GM21526 (cell line): ENCODE results near the gene LDB2.
"Not testable (repeated sequence)": the region's sequence is repeated elsewhere in the genome, so short reads cannot be mapped to it uniquely, and the experiment has no call there.

Source experiments
- ATAC-seq: cut with Tn5 transposase; IDR thresholded peaks from one replicate; pipeline ENCODE4 v1.9.1; 2021; ENCODE audit warnings: moderate library complexity; ENCODE audit not compliant: unreplicated experiment, low FRiP score

LDB2 gene

DNA sequence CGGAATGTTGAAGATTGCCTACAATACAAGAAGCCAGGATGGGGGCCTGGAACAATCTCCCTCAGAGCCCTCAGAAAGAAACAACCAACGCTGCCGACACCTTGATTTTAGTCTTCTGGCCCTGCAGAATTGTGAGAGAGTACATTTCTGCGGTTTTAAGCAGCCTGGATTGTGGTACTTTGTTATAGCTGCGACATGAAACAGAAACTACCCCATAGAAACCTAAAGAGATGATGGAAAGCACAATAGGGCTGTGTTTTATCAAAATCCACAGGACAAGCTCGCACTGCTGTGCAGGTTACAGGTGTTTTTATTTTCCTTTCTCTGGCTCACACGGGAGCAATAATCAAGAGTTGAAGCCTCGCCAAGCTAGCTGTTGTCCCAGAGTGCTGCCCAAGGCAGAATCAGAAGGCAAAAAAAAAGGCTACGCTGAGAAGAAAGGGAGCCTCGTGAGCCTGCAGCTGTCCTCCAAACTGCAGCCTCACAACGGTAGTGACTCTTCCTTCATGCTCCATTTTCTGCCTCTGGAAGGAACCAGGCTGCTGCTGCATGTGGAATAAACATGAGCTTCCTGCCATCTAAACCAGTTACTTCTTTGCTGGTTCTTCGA is 232.4 kb downstream of the LDB2 start:
- no peak for ATAC-seq

DNA sequence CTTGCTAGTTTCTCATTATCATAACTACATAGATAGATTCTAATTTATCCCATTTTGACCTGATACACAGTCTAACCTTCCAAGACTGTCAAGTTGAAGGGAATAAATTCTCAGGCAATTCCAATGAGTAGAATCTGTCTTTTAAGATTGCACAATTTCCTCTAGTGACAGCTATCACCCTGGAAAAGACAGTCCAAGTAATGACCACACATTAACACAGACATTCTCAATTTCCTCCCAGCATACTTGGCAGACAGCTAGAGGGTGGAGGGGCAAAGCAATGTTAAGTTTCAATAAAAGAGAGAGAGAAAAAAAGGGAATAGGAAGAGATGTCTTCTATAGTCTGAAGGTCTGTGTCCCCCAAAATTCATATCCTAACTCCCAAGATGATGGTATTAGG is 234.7 kb downstream of the LDB2 start:
- ATAC-seq: no peak

DNA sequence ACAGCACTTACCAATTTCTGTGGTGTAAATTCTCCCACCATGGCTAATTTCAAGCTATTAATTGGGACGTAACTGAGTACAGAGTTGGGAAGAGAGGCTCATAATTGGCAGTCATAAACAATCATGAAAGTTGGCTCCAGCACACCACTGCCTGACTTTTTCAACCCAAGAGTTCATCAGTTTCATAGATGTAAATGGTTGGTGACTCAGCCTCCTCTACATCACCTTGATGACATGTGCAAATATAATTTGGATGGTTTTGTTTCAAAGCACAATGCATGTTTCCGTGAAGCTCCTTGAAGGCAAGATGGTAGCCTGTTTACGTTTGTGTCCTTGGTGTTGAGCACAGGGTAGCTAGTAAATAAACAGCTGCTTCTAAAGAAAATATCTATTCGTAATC is 235.1 kb downstream of the LDB2 start:
- ATAC-seq: no peak

DNA sequence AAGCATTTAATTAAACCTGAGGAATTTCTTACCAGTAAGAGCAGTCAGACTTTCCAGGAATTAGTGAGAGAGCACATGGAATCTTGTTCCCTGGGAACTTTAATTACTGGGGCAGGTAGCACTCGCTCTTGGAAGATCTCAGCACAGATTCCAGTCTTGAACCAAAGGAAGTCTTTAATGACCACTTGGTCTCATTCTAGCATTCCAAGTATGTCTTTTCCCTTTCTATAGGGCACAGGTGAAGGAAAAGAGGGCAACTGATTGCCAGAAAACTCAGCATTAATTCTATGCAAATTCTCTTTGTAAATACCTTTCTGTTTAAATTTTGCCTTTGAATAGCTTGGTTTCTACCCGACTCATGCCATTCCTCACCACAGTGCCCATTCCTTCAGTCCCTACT is 236.6 kb downstream of the LDB2 start:
- ATAC-seq: no peak

DNA sequence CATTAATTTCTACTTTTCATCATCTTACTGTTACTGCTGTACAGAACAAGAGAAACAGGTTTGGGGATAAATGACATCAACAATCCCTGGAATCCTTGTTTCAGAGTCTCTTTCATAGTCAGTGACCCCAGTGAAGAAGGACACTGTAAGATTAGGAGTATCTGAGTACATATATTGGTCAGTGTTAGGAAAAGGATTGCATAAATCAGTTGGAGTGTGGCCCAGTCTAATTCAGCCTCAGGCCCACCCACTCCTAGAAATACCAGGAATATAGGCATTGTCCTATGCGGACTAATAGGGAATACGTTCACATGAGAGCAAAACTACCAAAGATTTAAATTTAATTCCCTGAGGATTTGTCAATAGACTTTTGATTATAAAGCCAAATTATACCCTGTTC is 237.8 kb downstream of the LDB2 start:
- no peak for ATAC-seq

DNA sequence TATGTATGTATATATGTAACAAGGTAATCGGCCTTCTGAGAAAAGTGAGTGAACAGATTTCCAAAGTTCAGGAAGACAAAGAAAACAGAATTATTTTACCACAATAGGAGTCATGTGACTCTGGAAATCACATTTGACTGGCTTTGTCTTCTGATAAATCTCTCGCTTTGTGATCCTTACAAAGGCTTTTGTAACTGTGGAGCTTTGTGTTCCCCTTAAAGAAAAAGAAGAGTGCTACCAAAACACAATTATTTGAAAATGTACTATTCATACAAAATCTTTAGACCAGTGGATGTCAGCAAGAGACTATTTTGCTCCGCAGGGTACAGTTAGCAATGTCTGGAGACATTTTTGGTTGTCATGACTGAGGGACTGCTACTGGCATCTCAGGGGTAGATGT is 238.8 kb downstream of the LDB2 start:
- no peak for ATAC-seq

DNA sequence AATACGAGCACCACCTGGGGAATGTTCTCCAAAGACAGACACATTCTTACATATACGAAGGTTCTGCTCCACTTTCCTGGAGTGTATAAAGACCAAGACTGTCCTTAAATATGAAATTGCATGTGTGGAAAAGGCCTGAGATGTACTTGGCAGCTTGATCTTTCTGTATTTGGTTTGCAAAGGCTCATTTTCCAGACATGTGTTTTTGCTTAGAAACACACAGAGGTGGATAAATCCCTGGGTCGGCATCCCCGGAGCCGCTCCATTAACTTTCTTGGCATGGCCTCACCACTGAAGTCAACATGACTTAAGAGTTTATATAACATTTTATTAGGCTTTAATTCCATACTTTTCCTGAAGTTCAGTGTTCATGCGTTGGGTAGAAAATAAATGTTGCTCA is 239.4 kb downstream of the LDB2 start:
- ATAC-seq: no peak

DNA sequence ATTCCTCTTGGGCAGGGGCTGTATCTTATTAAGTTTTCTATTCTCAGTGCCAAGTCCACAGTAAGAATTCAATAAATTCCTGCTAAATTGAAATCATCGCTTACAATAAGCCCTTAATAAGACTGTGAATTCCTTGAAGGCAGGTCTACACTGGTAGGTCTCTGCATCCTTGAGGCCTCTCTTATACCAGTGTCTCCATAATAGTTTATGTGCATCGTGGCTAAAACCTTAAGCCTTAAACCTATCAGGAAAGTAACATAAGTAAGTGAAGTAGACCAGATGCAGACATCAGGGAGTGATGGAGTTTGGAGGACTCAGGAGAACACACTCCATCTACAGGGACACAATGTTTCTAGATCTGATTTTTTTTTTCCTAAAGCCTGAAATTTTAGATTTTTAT is 240.3 kb downstream of the LDB2 start:
- ATAC-seq: no peak

DNA sequence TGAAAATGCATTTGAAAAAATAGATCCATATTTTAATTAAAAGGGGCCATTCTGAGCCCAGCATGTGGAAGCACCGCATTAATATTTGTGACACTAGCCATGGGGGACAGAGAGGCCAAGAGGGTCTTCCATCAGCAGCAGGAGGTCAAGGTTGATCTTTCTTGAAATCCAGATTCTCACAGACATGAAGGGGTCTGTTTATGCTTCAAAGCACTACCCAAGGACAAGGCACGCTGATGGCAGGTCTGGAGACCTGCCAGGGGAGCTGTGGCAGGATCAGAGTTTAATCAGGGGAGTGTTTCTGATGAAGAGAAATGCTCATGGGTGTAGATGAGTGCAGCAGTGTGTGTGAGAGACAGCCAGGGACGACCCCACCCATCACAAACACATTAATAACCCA is 243.3 kb downstream of the LDB2 start:
- ATAC-seq: no peak

DNA sequence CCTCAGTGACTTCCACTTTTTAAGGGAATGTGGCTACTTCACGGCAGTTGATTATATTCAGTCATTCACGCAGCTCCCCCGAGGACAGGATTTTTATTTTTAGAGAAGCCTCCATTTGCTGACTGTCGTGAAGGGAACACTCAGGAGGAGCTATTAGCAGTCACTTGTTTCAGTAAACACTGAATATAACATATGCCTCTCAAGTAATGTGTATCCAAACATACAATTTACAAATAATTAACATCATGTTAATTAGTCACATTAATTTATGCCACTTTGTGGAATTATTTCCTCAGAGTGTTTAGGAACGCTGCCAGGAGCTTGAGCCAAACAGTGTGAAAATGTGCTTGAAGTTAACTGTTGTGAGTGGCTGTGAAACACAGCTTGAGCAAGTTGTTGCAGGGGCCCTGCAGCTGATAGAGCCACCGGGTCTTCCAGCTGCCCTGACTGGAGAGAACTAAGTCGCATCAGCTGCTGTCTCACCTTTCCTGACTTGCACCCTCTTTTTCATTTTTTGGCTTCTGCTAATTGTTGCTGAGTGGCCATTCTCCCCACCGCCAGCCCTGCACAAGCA is 245.6 kb downstream of the LDB2 start:
- ATAC-seq: no peak

DNA sequence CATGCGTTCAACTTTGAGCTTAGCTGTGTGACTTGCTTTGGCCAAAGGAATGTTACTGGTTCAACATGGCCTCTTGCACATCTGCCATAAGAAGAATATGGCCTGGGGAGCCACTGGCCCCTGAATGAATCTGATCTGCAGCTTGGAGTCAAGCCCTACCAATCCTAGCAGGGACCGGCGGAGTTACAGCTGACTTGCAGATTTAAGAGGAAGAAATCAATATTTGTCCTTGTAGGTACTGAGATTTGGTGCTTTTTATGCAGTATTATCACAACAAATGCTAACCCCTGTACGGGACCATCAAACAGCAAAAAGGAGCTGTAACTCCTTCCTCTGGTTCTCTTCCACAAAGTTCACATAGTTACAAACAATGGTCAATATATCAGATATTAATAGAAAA is 252.0 kb downstream of the LDB2 start:
- ATAC-seq: no peak

DNA sequence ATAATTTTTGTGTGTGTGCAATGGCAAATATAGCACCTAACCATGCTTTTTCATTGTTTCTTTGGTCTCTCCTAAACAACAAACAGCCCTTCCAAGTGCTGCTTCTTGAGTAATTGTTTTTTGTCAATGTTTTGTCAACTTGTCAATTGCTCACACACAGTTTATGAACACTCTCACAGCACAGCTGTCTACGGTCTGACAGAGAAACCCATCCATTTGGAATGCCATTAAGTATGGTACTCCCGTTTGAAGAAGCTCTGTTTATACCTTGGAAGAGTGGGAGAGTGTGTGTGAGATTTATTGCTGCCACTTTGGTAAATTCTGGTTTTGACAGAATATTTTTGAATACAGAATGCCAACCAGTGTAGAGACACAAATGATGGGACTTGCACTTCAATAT is 254.6 kb downstream of the LDB2 start:
- no peak for ATAC-seq

DNA sequence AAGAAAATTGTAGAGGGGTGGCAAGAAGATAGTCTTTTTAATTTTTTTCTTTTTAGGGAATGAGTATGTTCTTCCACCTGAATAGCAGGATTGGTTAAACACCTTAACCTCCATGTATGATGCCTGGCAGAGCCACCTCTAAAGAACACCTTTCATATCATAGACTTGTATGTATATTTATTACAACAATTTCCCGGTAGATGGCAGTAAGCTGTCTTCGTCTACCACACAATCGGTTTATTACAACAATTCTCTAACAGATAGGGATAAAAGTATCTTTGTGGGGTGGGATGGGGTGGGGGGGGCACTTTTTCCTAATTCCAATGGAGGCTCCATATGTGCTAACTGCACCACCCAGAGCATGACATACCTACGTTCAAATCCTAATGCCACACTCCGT is 255.5 kb downstream of the LDB2 start:
- ATAC-seq: no peak

DNA sequence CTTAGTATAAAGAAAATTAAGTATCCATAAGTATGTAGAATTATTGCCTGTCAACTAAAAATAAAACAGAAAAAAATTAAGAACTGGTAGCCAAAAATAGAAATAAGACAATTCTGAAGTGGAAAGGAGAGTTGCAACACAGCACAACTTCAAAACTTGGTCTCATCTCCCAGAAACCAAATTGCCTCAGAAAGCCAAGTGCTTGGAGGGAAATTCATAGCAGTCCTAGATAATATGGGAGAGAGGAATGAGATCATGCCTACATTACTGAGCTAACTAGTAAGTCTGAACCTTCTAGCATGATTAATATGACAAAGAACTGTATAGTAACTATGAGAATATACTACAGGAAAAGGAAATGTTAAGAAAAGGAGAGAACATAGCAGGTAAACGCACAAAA is 256.5 kb downstream of the LDB2 start:
- no peak for ATAC-seq

DNA sequence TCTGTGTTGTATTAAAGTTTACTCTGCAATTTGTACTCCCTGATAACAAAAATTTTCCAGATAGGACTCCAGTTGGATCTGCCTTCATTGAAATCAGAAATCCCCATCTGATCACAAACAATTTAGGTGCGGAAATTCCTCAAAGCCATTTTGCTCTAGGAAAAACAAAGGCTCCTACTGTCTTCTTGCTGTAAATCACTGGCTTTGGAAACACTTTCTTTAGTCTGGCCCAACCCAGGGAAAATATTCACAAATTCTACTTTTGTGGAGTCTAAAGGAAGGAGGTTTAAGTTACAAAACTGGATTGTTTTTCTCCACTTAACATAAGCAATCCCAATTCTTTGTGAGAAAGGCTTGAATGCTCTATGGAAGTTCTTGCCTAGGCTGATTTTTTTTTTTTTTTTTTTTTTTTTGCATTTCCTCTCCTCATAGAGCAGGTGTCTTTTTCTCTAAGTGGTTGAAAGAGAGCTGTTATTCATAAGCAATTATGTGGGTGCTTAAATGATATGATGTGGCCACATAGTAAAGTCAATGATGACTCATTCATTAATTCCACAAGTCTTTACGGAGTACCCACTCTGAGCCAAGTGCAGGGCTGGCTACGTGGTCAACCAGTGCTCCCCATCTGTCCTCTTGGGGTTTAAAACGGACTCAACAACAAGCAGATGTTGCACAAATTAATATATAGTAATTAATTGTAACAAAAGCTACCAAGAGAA is 261.4 kb downstream of the LDB2 start:
- ATAC-seq: no peak

DNA sequence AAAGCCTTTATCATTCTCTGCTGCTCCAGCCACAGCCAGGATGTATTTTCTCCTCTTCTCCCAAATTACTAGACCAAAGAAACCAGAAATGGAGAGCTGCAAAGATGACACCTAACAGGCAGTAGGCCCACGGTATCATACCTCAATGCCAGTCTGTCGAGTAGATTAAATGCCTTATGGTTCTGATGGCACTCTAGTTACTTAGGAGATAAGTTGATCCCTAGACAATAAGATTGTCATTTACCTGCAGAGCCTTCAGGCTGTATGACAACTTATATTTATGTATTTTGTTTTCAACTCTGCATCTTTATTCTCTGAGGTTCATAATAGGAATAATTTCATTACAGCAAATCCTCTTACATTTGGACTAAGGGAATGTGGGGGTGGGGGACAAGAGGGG is 262.1 kb downstream of the LDB2 start:
- no peak for ATAC-seq

DNA sequence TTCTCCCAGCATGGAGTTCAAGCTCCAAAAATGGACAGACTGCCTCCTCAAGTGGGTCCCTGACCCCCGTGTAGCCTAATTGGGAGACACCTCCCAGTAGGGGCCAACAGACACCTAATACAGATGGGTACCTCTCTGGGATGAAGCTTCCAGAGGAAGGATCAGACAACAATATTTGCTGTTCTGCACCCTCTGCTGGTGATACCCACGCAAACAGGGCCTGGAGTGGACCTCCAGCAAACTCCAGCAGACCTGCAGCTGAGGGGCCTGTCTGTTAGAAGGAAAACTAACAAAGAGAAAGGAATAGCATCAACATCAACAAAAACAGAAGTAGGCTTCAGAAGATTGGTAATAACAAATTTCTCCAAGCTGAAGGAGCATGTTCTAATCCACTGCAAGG is 269.2 kb downstream of the LDB2 start:
- not testable (repeated sequence) for ATAC-seq

DNA sequence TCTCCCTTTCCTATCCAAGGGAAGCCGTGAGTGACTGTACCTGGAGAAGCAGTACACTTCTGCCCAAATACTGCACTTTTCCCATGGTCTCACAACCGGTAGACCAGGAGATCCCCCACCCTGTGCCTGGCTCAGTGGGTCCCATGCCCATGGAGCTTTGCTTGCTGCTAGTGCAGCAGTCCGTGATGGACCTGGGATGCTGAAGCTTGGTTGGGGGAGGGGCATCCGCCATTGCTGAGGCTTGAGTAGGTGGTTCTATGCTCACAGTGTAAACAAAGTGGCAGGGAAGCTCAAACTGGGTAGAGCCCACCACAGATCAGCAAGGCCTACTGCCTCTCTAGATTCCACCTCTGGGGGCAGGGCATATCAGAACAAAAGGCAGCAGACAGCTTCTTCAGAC is 269.6 kb downstream of the LDB2 start:
- ATAC-seq: not testable (repeated sequence)

DNA sequence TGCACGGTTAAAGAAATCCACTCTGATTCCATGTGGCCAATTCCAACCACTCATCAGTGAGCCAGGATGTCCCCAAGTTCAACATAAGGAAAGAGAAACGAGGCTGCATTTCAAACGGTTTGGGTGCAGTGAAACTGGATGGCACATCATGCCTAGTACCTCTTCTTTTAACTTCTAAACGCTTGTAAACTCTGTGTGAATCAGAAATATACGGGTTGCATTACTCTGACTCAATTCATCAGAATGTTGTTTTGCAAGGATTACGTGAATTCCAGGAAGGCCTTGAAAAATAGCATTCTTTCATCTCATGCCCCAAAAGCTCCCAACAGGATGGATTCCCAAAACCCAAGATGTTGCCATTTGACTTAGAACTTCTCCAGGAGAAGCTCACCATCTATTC is 270.4 kb downstream of the LDB2 start:
- no peak for ATAC-seq

DNA sequence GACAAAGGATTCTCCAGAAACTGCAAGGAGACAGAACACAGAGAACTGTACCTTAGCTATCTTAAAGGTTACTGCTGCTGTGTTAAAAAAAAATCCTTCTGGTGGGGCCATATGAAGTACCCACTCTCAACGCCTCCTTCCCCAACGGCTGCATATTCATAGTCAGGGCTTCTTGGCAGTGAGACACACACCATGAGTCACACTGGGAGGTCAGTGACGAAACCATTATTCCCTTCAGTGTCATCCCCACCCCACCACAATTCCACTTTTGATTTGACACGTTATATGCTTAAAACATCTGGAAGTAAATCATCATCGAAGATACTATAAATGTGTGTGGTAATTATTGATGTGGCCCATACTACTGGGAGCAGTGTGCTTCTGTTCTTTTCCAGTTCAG is 271.5 kb downstream of the LDB2 start:
- no peak for ATAC-seq

DNA sequence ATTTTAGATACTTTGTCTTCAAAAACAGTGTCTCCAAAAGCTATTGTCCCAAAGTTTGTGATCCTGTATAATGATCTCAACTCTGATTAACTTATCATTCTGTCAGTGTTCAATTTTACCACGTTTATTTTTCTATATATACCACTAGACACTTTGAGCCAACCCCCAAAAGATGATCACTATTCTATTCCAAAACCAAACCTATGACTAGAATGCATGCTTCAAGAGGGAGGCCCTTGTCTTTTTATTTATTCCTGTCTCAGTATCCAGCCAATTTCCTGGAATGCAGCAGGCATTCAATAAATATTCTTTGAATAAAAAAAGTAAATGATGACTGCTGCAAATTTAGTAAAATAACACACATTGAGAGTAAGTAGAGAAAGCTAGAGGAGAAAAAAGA is 275.6 kb downstream of the LDB2 start:
- no peak for ATAC-seq

DNA sequence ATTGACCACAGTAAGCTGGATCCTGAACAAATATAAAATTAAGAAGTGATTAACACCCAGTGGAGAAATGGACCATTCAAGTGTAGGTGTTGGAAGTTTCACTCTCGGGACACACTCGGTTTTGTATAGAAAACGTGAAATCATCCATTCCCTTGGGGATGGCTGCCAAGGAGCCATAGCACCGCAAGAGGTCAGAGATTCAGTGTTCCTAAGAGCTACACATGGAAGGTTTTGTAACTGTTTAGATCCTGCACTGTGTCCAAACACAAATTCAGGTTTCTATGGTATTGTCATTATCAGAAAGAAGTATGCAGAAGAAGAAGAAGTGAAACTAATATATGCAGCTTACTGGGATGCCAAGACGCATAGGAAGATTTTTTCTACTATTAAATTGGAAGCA is 281.0 kb downstream of the LDB2 start:
- no peak for ATAC-seq
